GM12873 (cell line): ENCODE data around the gene CYP2F1.

Experiments used
- CTCF ChIP-seq: IDR thresholded peaks from 2 replicates; pipeline ENCODE4 v1.5.1; 2012; ENCODE audit warnings: low read depth, mild to moderate bottlenecking, moderate library complexity, low read length, control low read depth; ENCODE audit not compliant: insufficient read depth; ENCODE audit errors: missing control alignments

Gene CYP2F1

GRCh38 chr19:41161903-41162302 lies 47.7 kb downstream of the CYP2F1 start:
- TF ChIP-seq CTCF = peak; percentile 22

GRCh38 chr19:41166944-41167804 lies 52.9 kb downstream of the CYP2F1 start:
- TF ChIP-seq CTCF = no peak

GRCh38 chr19:41172297-41173164 lies 58.3 kb downstream of the CYP2F1 start:
- TF ChIP-seq CTCF = no peak

GRCh38 chr19:41174297-41174928 lies 60.2 kb downstream of the CYP2F1 start:
- TF ChIP-seq CTCF = no peak

- no peak for TF ChIP-seq CTCF
Measured at GRCh38 chr19:41175801-41176777, 61.9 kb downstream of the CYP2F1 start.
